Measurements from ENCODE around the gene CAPN2.

GRCh38 chr1:223776826-223777454 is 64.6 kb downstream of the CAPN2 start:
- TF ChIP-seq POLR2AphosphoS5 (IDR thresholded peaks at IDR 0.05), result no peak
- no peak for TF ChIP-seq CTCF (IDR thresholded peaks at IDR 0.05 in 8 of 11, conservative IDR thresholded peaks at IDR 0.05 in 3 of 11)

All from spleen (tissue), 7 donors.